Neural cell (in vitro differentiated cells): ENCODE results near the gene NPAS2. TPM values are rescaled to one million over a fixed set of nuclear protein-coding genes. Genes with fewer than 3 reads are reported as not detected.

ENCODE experiments used
- H2AFZ ChIP-seq: fragments of 200-600, 300-800 bp; sonication (generic), shearing (Covaris generic); 2 replicates; pipeline ENCODE4 v1.6.0; 2014; ENCODE audit warnings: low read depth, mild to moderate bottlenecking, antibody characterized with exemption, low read length, moderate library complexity
- H3F3A ChIP-seq: fragments of 200-600 bp; shearing (Covaris generic); 2 replicates; pipeline ENCODE4 v1.6.1; 2016; ENCODE audit warnings: mild to moderate bottlenecking, moderate library complexity, mixed read lengths, antibody characterized with exemption, low read length; ENCODE audit not compliant: insufficient read depth, poor library complexity, severe bottlenecking
- H3K27ac ChIP-seq: fragments of 200-600, 300-800 bp; sonication (generic), shearing (Covaris generic); 2 replicates; pipeline ENCODE4 v1.5.1; 2014; ENCODE audit warnings: mild to moderate bottlenecking, low read length, moderate library complexity
- H3K27me3 ChIP-seq: fragments of 300-800, 200-600 bp; sonication (generic), shearing (Covaris generic); 2 replicates; pipeline ENCODE4 v1.6.0; 2014; ENCODE audit warnings: mild to moderate bottlenecking, low read depth, low read length, moderate library complexity; ENCODE audit not compliant: insufficient read depth
- H3K36me3 ChIP-seq: fragments of 300-800, 200-600 bp; sonication (generic), shearing (Covaris generic); 2 replicates; pipeline ENCODE4 v1.5.1; 2014; ENCODE audit warnings: mild to moderate bottlenecking, antibody characterized with exemption, low read length, moderate library complexity; ENCODE audit not compliant: insufficient read depth
- H3K4me2 ChIP-seq: fragments of 300-800, 200-600 bp; sonication (generic), shearing (Covaris generic); 2 replicates; pipeline ENCODE4 v1.6.0; 2014; ENCODE audit warnings: mild to moderate bottlenecking, low read length
- H3K4me3 ChIP-seq: fragments of 300-800, 200-600 bp; sonication (generic), shearing (Covaris generic); 2 replicates; pipeline ENCODE4 v1.5.1; 2014; ENCODE audit warnings: mild to moderate bottlenecking, low read length, moderate library complexity
- H3K79me2 ChIP-seq: fragments of 200-600 bp; shearing (Covaris generic); replicated peaks from 2 replicates; pipeline ENCODE4 v1.6.0; 2014; ENCODE audit warnings: mild to moderate bottlenecking, low read length, moderate library complexity; ENCODE audit not compliant: insufficient read depth
- H3K9ac ChIP-seq: fragments of 300-800, 200-600 bp; sonication (generic), shearing (Covaris generic); 2 replicates; pipeline ENCODE4 v1.6.1; 2016; ENCODE audit warnings: mild to moderate bottlenecking, low read length, mixed read lengths
- H3K9me2 ChIP-seq: fragments of 200-600 bp; shearing (Covaris generic); 2 replicates; pipeline ENCODE4 v1.6.1; 2016; ENCODE audit warnings: mild to moderate bottlenecking, low read length, mixed read lengths; ENCODE audit not compliant: insufficient read depth
- H3K9me3 ChIP-seq: fragments of 200-600, 300-800 bp; sonication (generic), shearing (Covaris generic); 2 replicates; pipeline ENCODE4 v1.6.1; 2016; ENCODE audit warnings: mild to moderate bottlenecking, mixed run types, low read length, moderate library complexity, mixed read lengths
- H4K20me1 ChIP-seq: fragments of 200-600 bp; shearing (Covaris generic); 2 replicates; pipeline ENCODE4 v1.6.1; 2016; ENCODE audit warnings: mild to moderate bottlenecking, mixed run types; ENCODE audit not compliant: insufficient read depth
- EP300 ChIP-seq: fragments of 450-650 bp; conservative IDR thresholded peaks from 2 replicates; pipeline ENCODE4 v1.6.1; 2014; ENCODE audit warnings: antibody characterized with exemption, mild to moderate bottlenecking, moderate library complexity; ENCODE audit not compliant: poor library complexity, severe bottlenecking
- EZH2 ChIP-seq: fragments of 200-600, 300-800 bp; shearing (Covaris generic), sonication (generic); IDR thresholded peaks from 2 replicates; pipeline ENCODE4 v1.6.1; 2014; ENCODE audit warnings: antibody characterized with exemption, low read length, borderline replicate concordance, mild to moderate bottlenecking; ENCODE audit not compliant: insufficient read depth, poor library complexity, severe bottlenecking
- MXI1 ChIP-seq: fragments of 450-650 bp; conservative IDR thresholded peaks from 2 replicates; pipeline ENCODE4 v1.6.1; 2014; ENCODE audit warnings: antibody characterized with exemption, mild to moderate bottlenecking; ENCODE audit not compliant: poor library complexity, severe bottlenecking
- POLR2AphosphoS5 ChIP-seq: IDR thresholded peaks from 2 replicates; pipeline ENCODE4 v1.6.1; 2012
- RAD21 ChIP-seq: fragments of 450-650 bp; conservative IDR thresholded peaks from 2 replicates; pipeline ENCODE4 v1.6.1; 2014; ENCODE audit warnings: antibody characterized with exemption, mild to moderate bottlenecking, moderate library complexity
- SMC3 ChIP-seq: fragments of 450-650 bp; conservative IDR thresholded peaks from 2 replicates; pipeline ENCODE4 v1.6.1; 2014; ENCODE audit warnings: antibody characterized with exemption, mild to moderate bottlenecking, moderate library complexity; ENCODE audit not compliant: poor library complexity
- TAF1 ChIP-seq: IDR thresholded peaks from 2 replicates; pipeline ENCODE4 v1.6.1; 2012; ENCODE audit warnings: low read depth
- polyA plus RNA-seq: library from polyadenylated mRNA; depleted of rRNA; stranded (reverse); fragments of >200 nt; gene quantifications from 2 replicates; pipeline ENCODE4 v1.2.3, GENCODE V29; 2014
- TF ChIP-seq, protein P1 (sequence below): IDR thresholded peaks from 2 replicates; pipeline ENCODE4 v1.6.1; 2012; ENCODE audit warnings: borderline replicate concordance
- TF ChIP-seq, protein P2 (sequence below): fragments of 450-650 bp; IDR thresholded peaks from 2 replicates; pipeline ENCODE4 v1.5.1; 2014; ENCODE audit warnings: antibody characterized with exemption, mild to moderate bottlenecking, moderate library complexity; ENCODE audit not compliant: poor library complexity, severe bottlenecking

The NPAS2 gene
- polyA plus RNA-seq, 1 donor from 2014 or later: 2.1 TPM

DNA sequence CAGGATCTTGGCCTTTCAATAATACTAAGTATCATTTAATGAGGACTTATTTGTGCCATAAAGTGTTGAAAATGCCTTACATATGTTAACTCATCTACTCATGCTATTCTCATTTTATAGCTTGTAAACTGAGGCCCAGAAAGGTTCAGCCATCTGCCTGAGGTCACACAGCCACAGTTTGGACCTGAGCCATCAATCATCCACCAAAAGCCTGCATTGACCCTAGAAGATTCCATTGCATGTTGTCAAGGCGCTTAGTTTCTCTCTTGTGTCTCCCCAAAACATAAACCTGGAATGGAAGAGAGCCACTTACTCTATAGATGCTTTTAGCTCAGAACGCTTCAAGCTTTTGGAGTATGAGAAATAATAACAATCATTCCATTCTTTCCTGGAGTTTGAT lies 26.8 kb downstream of the NPAS2 start:
- Histone ChIP-seq H3K27ac (no peak overlapping the region), H3K27me3 (no peaks in the 10 kb centered on the region), H3K9me2 (no peaks in the 10 kb centered on the region), H3F3A (no peaks in the 10 kb centered on the region), H4K20me1 (no peaks in the 10 kb centered on the region), H3K9ac (no peak overlapping the region), H3K36me3 (no peaks in the 10 kb centered on the region), H2AFZ (no peak overlapping the region), H3K9me3 (no peaks in the 10 kb centered on the region), H3K79me2 (no peaks in the 10 kb centered on the region), H3K4me3 (no peak overlapping the region), H3K4me2 (no peak overlapping the region)
- TF ChIP-seq MXI1 (no peak), POLR2AphosphoS5 (no peak), EZH2 (no peak), RAD21 (no peak), TAF1 (no peak), SMC3 (no peak), EP300 (no peak)
- TF ChIP-seq, protein P1, sequence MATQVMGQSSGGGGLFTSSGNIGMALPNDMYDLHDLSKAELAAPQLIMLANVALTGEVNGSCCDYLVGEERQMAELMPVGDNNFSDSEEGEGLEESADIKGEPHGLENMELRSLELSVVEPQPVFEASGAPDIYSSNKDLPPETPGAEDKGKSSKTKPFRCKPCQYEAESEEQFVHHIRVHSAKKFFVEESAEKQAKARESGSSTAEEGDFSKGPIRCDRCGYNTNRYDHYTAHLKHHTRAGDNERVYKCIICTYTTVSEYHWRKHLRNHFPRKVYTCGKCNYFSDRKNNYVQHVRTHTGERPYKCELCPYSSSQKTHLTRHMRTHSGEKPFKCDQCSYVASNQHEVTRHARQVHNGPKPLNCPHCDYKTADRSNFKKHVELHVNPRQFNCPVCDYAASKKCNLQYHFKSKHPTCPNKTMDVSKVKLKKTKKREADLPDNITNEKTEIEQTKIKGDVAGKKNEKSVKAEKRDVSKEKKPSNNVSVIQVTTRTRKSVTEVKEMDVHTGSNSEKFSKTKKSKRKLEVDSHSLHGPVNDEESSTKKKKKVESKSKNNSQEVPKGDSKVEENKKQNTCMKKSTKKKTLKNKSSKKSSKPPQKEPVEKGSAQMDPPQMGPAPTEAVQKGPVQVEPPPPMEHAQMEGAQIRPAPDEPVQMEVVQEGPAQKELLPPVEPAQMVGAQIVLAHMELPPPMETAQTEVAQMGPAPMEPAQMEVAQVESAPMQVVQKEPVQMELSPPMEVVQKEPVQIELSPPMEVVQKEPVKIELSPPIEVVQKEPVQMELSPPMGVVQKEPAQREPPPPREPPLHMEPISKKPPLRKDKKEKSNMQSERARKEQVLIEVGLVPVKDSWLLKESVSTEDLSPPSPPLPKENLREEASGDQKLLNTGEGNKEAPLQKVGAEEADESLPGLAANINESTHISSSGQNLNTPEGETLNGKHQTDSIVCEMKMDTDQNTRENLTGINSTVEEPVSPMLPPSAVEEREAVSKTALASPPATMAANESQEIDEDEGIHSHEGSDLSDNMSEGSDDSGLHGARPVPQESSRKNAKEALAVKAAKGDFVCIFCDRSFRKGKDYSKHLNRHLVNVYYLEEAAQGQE: no peak
- TF ChIP-seq, protein P2, sequence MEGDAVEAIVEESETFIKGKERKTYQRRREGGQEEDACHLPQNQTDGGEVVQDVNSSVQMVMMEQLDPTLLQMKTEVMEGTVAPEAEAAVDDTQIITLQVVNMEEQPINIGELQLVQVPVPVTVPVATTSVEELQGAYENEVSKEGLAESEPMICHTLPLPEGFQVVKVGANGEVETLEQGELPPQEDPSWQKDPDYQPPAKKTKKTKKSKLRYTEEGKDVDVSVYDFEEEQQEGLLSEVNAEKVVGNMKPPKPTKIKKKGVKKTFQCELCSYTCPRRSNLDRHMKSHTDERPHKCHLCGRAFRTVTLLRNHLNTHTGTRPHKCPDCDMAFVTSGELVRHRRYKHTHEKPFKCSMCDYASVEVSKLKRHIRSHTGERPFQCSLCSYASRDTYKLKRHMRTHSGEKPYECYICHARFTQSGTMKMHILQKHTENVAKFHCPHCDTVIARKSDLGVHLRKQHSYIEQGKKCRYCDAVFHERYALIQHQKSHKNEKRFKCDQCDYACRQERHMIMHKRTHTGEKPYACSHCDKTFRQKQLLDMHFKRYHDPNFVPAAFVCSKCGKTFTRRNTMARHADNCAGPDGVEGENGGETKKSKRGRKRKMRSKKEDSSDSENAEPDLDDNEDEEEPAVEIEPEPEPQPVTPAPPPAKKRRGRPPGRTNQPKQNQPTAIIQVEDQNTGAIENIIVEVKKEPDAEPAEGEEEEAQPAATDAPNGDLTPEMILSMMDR: no peak

DNA sequence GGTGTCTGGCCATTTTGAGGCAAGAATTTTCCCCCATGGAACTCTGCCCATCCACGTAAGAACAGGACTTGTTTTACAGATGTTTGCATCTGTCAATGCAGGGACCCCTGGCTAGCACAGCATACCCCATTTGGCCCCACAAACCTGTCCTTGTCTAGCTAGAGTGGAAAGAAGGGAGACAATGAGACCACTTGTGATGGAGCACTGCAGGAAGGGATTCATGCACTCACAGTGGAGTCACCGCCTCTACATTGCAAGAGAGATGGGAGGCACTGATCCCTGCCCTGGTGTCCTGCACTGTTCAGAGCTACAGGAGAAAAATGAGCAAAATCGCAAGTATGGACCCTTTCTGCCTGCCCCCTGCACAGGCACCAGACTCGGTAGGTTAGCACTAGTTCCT lies 32.5 kb downstream of the NPAS2 start:
- no peak overlapping the region for H3K4me2 ChIP-seq
- no peak overlapping the region for H3K9ac ChIP-seq
- no peak overlapping the region for H3K4me3 ChIP-seq
- H3K36me3 ChIP-seq: no peaks in the 10 kb centered on the region
- no peak overlapping the region for H3K27ac ChIP-seq
- no peaks in the 10 kb centered on the region for H3K79me2 ChIP-seq
- TF ChIP-seq, protein P2: no peak
- TF ChIP-seq, protein P1: no peak
- TF ChIP-seq POLR2AphosphoS5 (no peak), RAD21 (no peak), TAF1 (no peak), SMC3 (no peak), EP300 (no peak), MXI1 (no peak), EZH2 (no peak)
- H3K9me2 ChIP-seq: no peaks in the 10 kb centered on the region
- H4K20me1 ChIP-seq: no peaks in the 10 kb centered on the region
- H2AFZ ChIP-seq: no peak overlapping the region
- H3K27me3 ChIP-seq: no peaks in the 10 kb centered on the region
- no peaks in the 10 kb centered on the region for H3K9me3 ChIP-seq
- H3F3A ChIP-seq: no peaks in the 10 kb centered on the region
